K562 (cell line): ENCODE measurements around the gene SCN4B. TPM values are rescaled to one million over a fixed set of nuclear protein-coding genes. Genes with fewer than 3 reads are reported as not detected.

Experiments
- ZBTB40 ChIP-seq, 2 experiments: fragments of 450-650 bp in 1 of 2; sonication (generic) in 1 of 2; formaldehyde crosslinking in 1 of 2; IDR thresholded peaks; 2 replicates each; pipeline versions ENCODE4 v1.7.1 to v1.9.0; 2016 to 2022; ENCODE audit warnings: inconsistent platforms in 1 of 2, mild to moderate bottlenecking in 1 of 2, missing genetic modification reagents in 1 of 2
- polyA plus RNA-seq, 8 experiments: library from polyadenylated mRNA; depleted of rRNA in 4 of 8; stranded (reverse) in 5 of 8; unstranded in 3 of 8; fragments of >200 nt; fragmentation: Nextera tagmentation in 2 of 8; fragmentation: Illumina TruSeq in 1 of 8; extraction: Ambion mirVana in 2 of 8; extraction: Trizol in 1 of 8; gene quantifications; 2 replicates each; pipeline versions ENCODE4 v1.2.1 to v1.2.3, GENCODE V29; 2011 to 2014; ENCODE audit warnings: inconsistent platforms in 1 of 8, missing spikeins in 1 of 8
- total RNA-seq, 7 experiments: library from RNA; depleted of rRNA in 6 of 7; stranded (reverse); fragments of >200 nt in 6 of 7; fragmentation: Illumina TruSeq in 2 of 7; extraction: Trizol in 2 of 7; gene quantifications; 2 replicates each; pipeline versions ENCODE4 v1.2.1 to v1.2.3, GENCODE V29; 2011 to 2021; ENCODE audit warnings: low replicate concordance in 1 of 7

The SCN4B gene
- total and polyA plus RNA-seq, 9 of the 15 experiments (the other 6 are each of a cell fraction or from before 2014, with no cell fraction given): 0.03 TPM; not detected in 8

GRCh38 chr11:118147502-118147901, 5.1 kb downstream of the SCN4B start (continued):
- peak; percentile 39; the same call in 1 of the 2 replicates for TF ChIP-seq ZBTB40 (IDR thresholded peaks at IDR 0.05)
- no peak for TF ChIP-seq ZBTB40 (CRISPR knock-in tag; IDR thresholded peaks at IDR 0.05)
